GM12878 (cell line): ENCODE measurements around the gene RPIA. TPM values are rescaled to one million over a fixed set of nuclear protein-coding genes. Genes with fewer than 3 reads are reported as not detected.

ENCODE experiments used
- ATAC-seq: fragments of 200-7000 bp; cut with Tn5 transposase; 3 replicates; pipeline ENCODE4 v1.9.1; 2020; ENCODE audit warnings: mild to moderate bottlenecking, moderate library complexity
- BruUV-seq: library from RNA; stranded (reverse); fragments of 400-500 nt; replicated peaks from 2 replicates; lab custom pipeline; 2021; lab: Mats Ljungman, UMichigan
- CTCF ChIA-PET: fragments of 300-600 bp; sonication (Branson Sonifier 250); formaldehyde crosslinking; extraction: SDS; loops from one replicate; lab custom pipeline; 2021; ENCODE audit warnings: inconsistent platforms; lab: Yijun Ruan, JAX
- POLR2A ChIA-PET: fragments of 350-600 bp; formaldehyde crosslinking; extraction: SDS; loops from one replicate; lab custom pipeline; 2021; ENCODE audit warnings: inconsistent platforms; lab: Charles Lee
- RAD21 ChIA-PET: fragments of 300-600 bp; sonication (Branson Sonifier 250); formaldehyde crosslinking; loops from one replicate; lab custom pipeline; 2023; ENCODE audit warnings: antibody characterized with exemption; ENCODE audit not compliant: unreplicated experiment; lab: Charles Lee
- SMC1A ChIA-PET: fragments of 300-600 bp; sonication (Branson Sonifier 250); formaldehyde crosslinking; loops from one replicate; lab custom pipeline; 2023; ENCODE audit not compliant: unreplicated experiment, uncharacterized antibody; lab: Charles Lee
- DNase-seq: peaks from one replicate; pipeline ENCODE4 v3.0.0-alpha.2; 2011; ENCODE audit warnings: low read depth, low spot score
- FAIRE-seq: peaks from 3 replicates; lab custom pipeline; 2011; peaks lifted over from hg19 to GRCh38; lab: Jason Lieb, UNC
- H2AFZ ChIP-seq: 2 replicates; pipeline ENCODE4 v1.6.0; 2011; ENCODE audit warnings: low read depth, low read length, control low read depth; ENCODE audit not compliant: control insufficient read depth
- H3K27ac ChIP-seq: 2 replicates; pipeline ENCODE4 v1.5.1; 2011; ENCODE audit warnings: control low read depth; ENCODE audit not compliant: control insufficient read depth, insufficient read depth
- H3K27me3 ChIP-seq, 2 experiments: replicated peaks in 1 of 2; 2 replicates each; pipeline versions ENCODE4 v1.6.0 to v1.6.1; 2011; ENCODE audit warnings: low read length in 1 of 2; ENCODE audit not compliant: control insufficient read depth in 2 of 2, insufficient read depth in 2 of 2
- H3K36me3 ChIP-seq, 2 experiments: 2 replicates each; pipeline ENCODE4 v1.5.1; 2011; ENCODE audit warnings: low read length in 1 of 2; ENCODE audit not compliant: control insufficient read depth in 2 of 2, insufficient read depth in 2 of 2
- H3K4me1 ChIP-seq: 2 replicates; pipeline ENCODE4 v1.6.1; 2011; ENCODE audit warnings: mild to moderate bottlenecking, low read length, moderate library complexity, mixed read lengths; ENCODE audit not compliant: control insufficient read depth, insufficient read depth
- H3K4me2 ChIP-seq: 2 replicates; pipeline ENCODE4 v1.6.0; 2011; ENCODE audit warnings: control low read depth; ENCODE audit not compliant: control insufficient read depth, insufficient read depth
- H3K4me3 ChIP-seq: fragments of 200-600 bp; sonication (generic); 2 replicates; pipeline ENCODE4 v1.5.1; 2016
- H3K79me2 ChIP-seq: 2 replicates; pipeline ENCODE4 v1.6.0; 2011; ENCODE audit warnings: low read length; ENCODE audit not compliant: control insufficient read depth, insufficient read depth
- H3K9ac ChIP-seq: 2 replicates; pipeline ENCODE4 v1.8.0; 2011; ENCODE audit warnings: low read length, control low read depth, mixed read lengths; ENCODE audit not compliant: control insufficient read depth, insufficient read depth
- H3K9me3 ChIP-seq: replicated peaks from 3 replicates; pipeline ENCODE4 v1.5.1; 2011; ENCODE audit warnings: mild to moderate bottlenecking, low read length; ENCODE audit not compliant: control insufficient read depth, insufficient read depth
- H4K20me1 ChIP-seq: 2 replicates; pipeline ENCODE4 v1.6.0; 2011; ENCODE audit not compliant: control insufficient read depth, insufficient read depth
- BACH1 ChIP-seq: fragments of 450-650 bp; IDR thresholded peaks from 2 replicates; pipeline ENCODE4 v1.6.1; 2017; ENCODE audit warnings: mild to moderate bottlenecking, borderline replicate concordance
- BRCA1 ChIP-seq: IDR thresholded peaks from 2 replicates; pipeline ENCODE4 v1.6.1; 2011; ENCODE audit warnings: low read depth, low read length, improper control_type of control experiment
- ESRRA ChIP-seq: IDR thresholded peaks from 2 replicates; pipeline ENCODE4 v1.6.1; 2012; ENCODE audit warnings: mild to moderate bottlenecking, low read length, improper control_type of control experiment
- IKZF2 ChIP-seq, 2 experiments: fragments of 450-650 bp; IDR thresholded peaks; 2 replicates each; pipeline ENCODE4 v1.6.1; 2017; ENCODE audit warnings: mild to moderate bottlenecking in 2 of 2, moderate library complexity in 2 of 2
- MAX ChIP-seq: IDR thresholded peaks from 2 replicates; pipeline ENCODE4 v1.6.1; 2012; ENCODE audit warnings: low read depth, low read length, improper control_type of control experiment
- MTA2 ChIP-seq: fragments of 450-650 bp; IDR thresholded peaks from 2 replicates; pipeline ENCODE4 v1.6.1; 2016; ENCODE audit warnings: low read depth, mild to moderate bottlenecking, moderate library complexity
- MTA3 ChIP-seq: IDR thresholded peaks from 2 replicates; pipeline ENCODE4 v1.6.1; 2012; ENCODE audit warnings: low read length, inconsistent platforms, borderline replicate concordance
- MXI1 ChIP-seq: fragments of 150-350 bp; IDR thresholded peaks from 2 replicates; pipeline ENCODE4 v1.6.1; 2011; ENCODE audit warnings: low read depth, mild to moderate bottlenecking, inconsistent platforms, low read length, improper control_type of control experiment
- PML ChIP-seq: IDR thresholded peaks from 2 replicates; pipeline ENCODE4 v1.6.1; 2012; ENCODE audit warnings: low read length, inconsistent platforms
- RELA ChIP-seq: fragments of 450-650 bp; IDR thresholded peaks from 2 replicates; pipeline ENCODE4 v1.8.0; 2014; ENCODE audit warnings: borderline replicate concordance; ENCODE audit not compliant: partially characterized antibody
- TAF1 ChIP-seq: IDR thresholded peaks from 2 replicates; pipeline ENCODE4 v1.6.1; 2011; ENCODE audit warnings: mild to moderate bottlenecking, low read depth, low read length, borderline replicate concordance
- TARDBP ChIP-seq: IDR thresholded peaks from 2 replicates; pipeline ENCODE4 v1.6.1; 2016; ENCODE audit warnings: borderline replicate concordance
- WGBS: methylation state at CpG from one replicate; pipeline ENCODE4 v1.1.6; 2016; ENCODE audit warnings: low lambda C conversion rate; ENCODE audit not compliant: insufficient replicate concordance, insufficient coverage; ENCODE audit errors: missing lambda C conversion rate; 5-methylcytosine and 5-hydroxymethylcytosine counted together
- in situ Hi-C: fragments of 300-500 bp; cut with MboI; formaldehyde crosslinking; loops from 9 replicates; pipeline ENCODE4 v1.14.3; 2018; ENCODE audit warnings: mixed read lengths
- intact Hi-C: fragments of 100-400 bp; cut with micrococcal nuclease; formaldehyde crosslinking; loops from one replicate; pipeline ENCODE4 v1.14.2; 2022; ENCODE audit not compliant: unreplicated experiment
- polyA plus RNA-seq, 11 experiments: library from polyadenylated mRNA; depleted of rRNA in 4 of 11; unstranded in 6 of 11; stranded (reverse) in 5 of 11; fragments of >200 nt; fragmentation: Nextera tagmentation in 4 of 11; fragmentation: Illumina TruSeq in 1 of 11; extraction: Ambion mirVana in 4 of 11; extraction: Trizol in 1 of 11; gene quantifications; 1 replicate in 1 of 11; 2 replicates in 10 of 11; pipeline versions ENCODE4 v1.2.1 to v1.2.3, GENCODE V29; 2011 to 2016; ENCODE audit warnings: inconsistent platforms in 2 of 11, missing spikeins in 2 of 11, low read depth in 1 of 11
- total RNA-seq, 4 experiments: library from RNA; depleted of rRNA in 3 of 4; stranded (reverse); fragments of >200 nt in 3 of 4; fragmentation: Illumina TruSeq in 1 of 4; extraction: Trizol in 1 of 4; gene quantifications; 2 replicates each; pipeline versions ENCODE4 v1.2.1 to v1.2.3, GENCODE V29; 2013 to 2021

Gene RPIA
- total and polyA plus RNA-seq, 10 of the 15 experiments (the other 5 are each of a cell fraction or from before 2014, with no cell fraction given), result 7.1 to 58.1 (median 41.6) TPM

- H3K4me2 ChIP-seq, result peak overlapping the region; percentile 83
- peak overlapping the region; percentile 81 for H2AFZ ChIP-seq
- H3K79me2 ChIP-seq, result peaks cover 58% of the 10 kb centered on the region
- H3K4me3 ChIP-seq, result peak overlapping the region; percentile 98
- H3K27ac ChIP-seq, result peak overlapping the region; percentile 66
- H4K20me1 ChIP-seq, result no peaks in the 10 kb centered on the region
- ChIA-PET CTCF (interaction anchor here (0.7 to 2.6 kb wide), 10 partner anchors 9 to 116 kb away, joined by 3 to 12 read pairs (median 4); no protein-coding TSS in a partner anchor), SMC1A (interaction anchor here (1.0 to 1.9 kb wide), 6 partner anchors 10 to 77 kb away, joined by 3 to 5 read pairs (median 4); no protein-coding TSS in a partner anchor), RAD21 (interaction anchor here (1.0 to 2.8 kb wide), 3 partner anchors 23 to 92 kb away, joined by 3 to 11 read pairs (median 3); no protein-coding TSS in a partner anchor), POLR2A (interaction anchor here (1.0 kb wide), 1 partner anchor 64 kb away, joined by 3 read pairs; no protein-coding TSS in a partner anchor)
- no peak for TF ChIP-seq MAX
- TF ChIP-seq IKZF2 (IDR thresholded peaks at IDR 0.05), result no peak
- TF ChIP-seq TAF1, result 0 out of 2 replicates have a peak, but pooled peaks have one; percentile 38
- H3K9ac ChIP-seq, result peak overlapping the region; percentile 80
- ATAC-seq, result peak; percentile 32
- H3K4me1 ChIP-seq, result peaks cover 3% of the 10 kb centered on the region
- FAIRE-seq, result no peak
- DNase-seq, result no peak
- in situ Hi-C loops (no loop called here), intact Hi-C loops (loop anchor here (5.0 kb wide), 1 partner anchor 65 kb away; the partner anchor contains the start of gene EIF2AK3)
- BruUV-seq, result TSS peak; percentile 63
- H3K36me3 ChIP-seq, result no peaks in the 10 kb centered on the region
- WGBS, result 2% methylated on average over 11 of the region's 11 CpGs
- peaks cover 2% of the 10 kb centered on the region; the same call in 2 of the 3 replicates for H3K9me3 ChIP-seq
- no peaks in the 10 kb centered on the region for H3K27me3 ChIP-seq
Observed at GRCh38 chr2:88692187-88692586, 714 bp downstream of the RPIA start.

- CTCF ChIA-PET, result interaction anchor here (0.7 to 2.6 kb wide), 7 partner anchors 22 to 455 kb away, joined by 3 to 12 read pairs (median 3); no protein-coding TSS in a partner anchor
- H3K79me2 ChIP-seq, result peaks cover 68% of the 10 kb centered on the region
- H2AFZ ChIP-seq, result no peak overlapping the region
- ATAC-seq, result no peak
- H3K4me2 ChIP-seq, result peak overlapping the region; percentile 83
- no peak overlapping the region for H3K27ac ChIP-seq
- H3K27me3 ChIP-seq, result no peaks in the 10 kb centered on the region
- no peak overlapping the region for H3K4me3 ChIP-seq
- SMC1A ChIA-PET, result interaction anchor here (0.6 to 1.9 kb wide), 3 partner anchors 8 to 46 kb away, joined by 3 to 6 read pairs (median 5); no protein-coding TSS in a partner anchor
- 0 out of 4 replicates have a peak, but pooled peaks cover 0 to 2% of the 10 kb centered on the region in 2 experiments for H3K36me3 ChIP-seq
- no peak for DNase-seq
- no peak overlapping the region for H3K9ac ChIP-seq
- 79% methylated on average over 3 of the region's 3 CpGs for WGBS
- no peak for TF ChIP-seq MTA3
- no peak for TF ChIP-seq ESRRA
- TF ChIP-seq BACH1, result no peak
- TF ChIP-seq TARDBP, result no peak
- no peak for TF ChIP-seq MXI1
- no peak for TF ChIP-seq MTA2
- no peak for TF ChIP-seq RELA
- TF ChIP-seq BRCA1, result no peak
- no peak for TF ChIP-seq PML
- no TSS peak for BruUV-seq
- RAD21 ChIA-PET, result interaction anchor here (1.6 kb wide), 1 partner anchor 24 kb away, joined by 8 read pairs; no protein-coding TSS in a partner anchor
- intact Hi-C loops, result loop anchor here (5.0 kb wide), 1 partner anchor 67 kb away; the partner anchor contains the start of gene EIF2AK3
- peaks cover 3% of the 10 kb centered on the region for H3K4me1 ChIP-seq
- H4K20me1 ChIP-seq, result no peaks in the 10 kb centered on the region
- in situ Hi-C loops, result no loop called here
- no peak for FAIRE-seq
- POLR2A ChIA-PET, result interaction anchor here (1.2 kb wide), 1 partner anchor 66 kb away, joined by 3 read pairs; no protein-coding TSS in a partner anchor
- H3K9me3 ChIP-seq, result no peaks in the 10 kb centered on the region
Observed at GRCh38 chr2:88693911-88694414, 2.5 kb downstream of the RPIA start.
